HL-60 (cell line): Measurements from ENCODE around the gene ERCC6L2.

Source experiments
- DNase-seq, 2 experiments: peaks; one replicate each; pipeline ENCODE4 v3.0.0-alpha.2; 2010 to 2020; ENCODE audit warnings: low read depth in 1 of 2, low spot score in 1 of 2
- H3K27ac ChIP-seq: fragments of 250-450 bp; sonication (Bioruptor Pico); replicated peaks from 2 replicates; pipeline ENCODE4 v1.5.1; 2020; ENCODE audit warnings: mild to moderate bottlenecking, moderate library complexity
- H3K27me3 ChIP-seq: fragments of 250-450 bp; sonication (Bioruptor Pico); 2 replicates; pipeline ENCODE4 v1.5.1; 2021; ENCODE audit warnings: mild to moderate bottlenecking, moderate library complexity; ENCODE audit not compliant: insufficient read depth, poor library complexity, severe bottlenecking
- H3K4me3 ChIP-seq: replicated peaks from 2 replicates; pipeline ENCODE4 v1.5.1; 2011; ENCODE audit warnings: mild to moderate bottlenecking, control low read depth, low read length; ENCODE audit not compliant: insufficient read depth
- GABPA ChIP-seq: IDR thresholded peaks from 2 replicates; pipeline ENCODE4 v1.6.1; 2012; ENCODE audit warnings: low read depth
- POLR2AphosphoS5 ChIP-seq: IDR thresholded peaks from 2 replicates; pipeline ENCODE4 v1.6.1; 2012; ENCODE audit warnings: low read depth
- REST ChIP-seq: IDR thresholded peaks from 2 replicates; pipeline ENCODE4 v1.6.1; 2012; ENCODE audit warnings: low read depth; ENCODE audit not compliant: insufficient replicate concordance
- SPI1 ChIP-seq: IDR thresholded peaks from 2 replicates; pipeline ENCODE4 v1.6.1; 2012; ENCODE audit warnings: low read depth, mild to moderate bottlenecking, borderline replicate concordance
- TF ChIP-seq, protein P1 (sequence below): IDR thresholded peaks from one replicate; pipeline ENCODE4 v1.5.1; 2011; ENCODE audit warnings: low read length, control low read depth, inconsistent platforms; ENCODE audit not compliant: insufficient read depth

Gene ERCC6L2

GRCh38 chr9:95940265-95940664 is 64.8 kb downstream of the ERCC6L2 start:
- no peaks in the 10 kb centered on the region for H3K27me3 ChIP-seq
- no peak overlapping the region for H3K4me3 ChIP-seq
- no peak for DNase-seq

GRCh38 chr9:95942016-95942415 is 66.5 kb downstream of the ERCC6L2 start:
- no peaks in the 10 kb centered on the region for H3K27me3 ChIP-seq
- H3K4me3 ChIP-seq = no peak overlapping the region
- no peak for DNase-seq
- no peak overlapping the region for H3K27ac ChIP-seq
- TF ChIP-seq GABPA (no peak), REST (no peak), SPI1 (no peak), POLR2AphosphoS5 (no peak)
- TF ChIP-seq, protein P1, sequence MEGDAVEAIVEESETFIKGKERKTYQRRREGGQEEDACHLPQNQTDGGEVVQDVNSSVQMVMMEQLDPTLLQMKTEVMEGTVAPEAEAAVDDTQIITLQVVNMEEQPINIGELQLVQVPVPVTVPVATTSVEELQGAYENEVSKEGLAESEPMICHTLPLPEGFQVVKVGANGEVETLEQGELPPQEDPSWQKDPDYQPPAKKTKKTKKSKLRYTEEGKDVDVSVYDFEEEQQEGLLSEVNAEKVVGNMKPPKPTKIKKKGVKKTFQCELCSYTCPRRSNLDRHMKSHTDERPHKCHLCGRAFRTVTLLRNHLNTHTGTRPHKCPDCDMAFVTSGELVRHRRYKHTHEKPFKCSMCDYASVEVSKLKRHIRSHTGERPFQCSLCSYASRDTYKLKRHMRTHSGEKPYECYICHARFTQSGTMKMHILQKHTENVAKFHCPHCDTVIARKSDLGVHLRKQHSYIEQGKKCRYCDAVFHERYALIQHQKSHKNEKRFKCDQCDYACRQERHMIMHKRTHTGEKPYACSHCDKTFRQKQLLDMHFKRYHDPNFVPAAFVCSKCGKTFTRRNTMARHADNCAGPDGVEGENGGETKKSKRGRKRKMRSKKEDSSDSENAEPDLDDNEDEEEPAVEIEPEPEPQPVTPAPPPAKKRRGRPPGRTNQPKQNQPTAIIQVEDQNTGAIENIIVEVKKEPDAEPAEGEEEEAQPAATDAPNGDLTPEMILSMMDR = no peak

More at GRCh38 chr9:95940265-95940664, 64.8 kb downstream of the ERCC6L2 start:
- H3K27ac ChIP-seq = no peak overlapping the region
- TF ChIP-seq REST = no peak
- TF ChIP-seq, protein P1 = no peak
- no peak for TF ChIP-seq POLR2AphosphoS5
- no peak for TF ChIP-seq GABPA
- TF ChIP-seq SPI1 = no peak

DNA sequence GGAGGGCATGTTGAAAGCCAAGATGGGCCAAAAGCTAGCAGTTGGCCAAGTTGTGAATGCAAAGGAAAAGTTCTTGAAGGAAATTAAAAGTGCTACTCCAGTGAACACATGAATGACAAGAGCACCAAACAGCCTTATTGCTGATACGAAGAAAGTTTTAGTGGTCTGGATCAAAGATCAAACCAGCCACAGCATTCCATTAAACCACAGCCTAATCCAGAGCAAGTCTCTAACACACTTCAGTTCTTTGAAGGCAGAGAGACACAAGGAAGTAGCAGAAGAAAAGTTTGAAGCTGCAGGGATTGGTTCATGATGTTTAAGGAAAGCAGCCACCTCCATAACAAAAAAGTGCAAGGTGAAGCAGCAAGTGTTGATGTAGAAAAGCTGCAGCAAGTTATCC is 71.6 kb downstream of the ERCC6L2 start:
- no peak overlapping the region for H3K4me3 ChIP-seq
- TF ChIP-seq SPI1 (no peak), GABPA (no peak), REST (no peak), POLR2AphosphoS5 (no peak)
- TF ChIP-seq, protein P1 = no peak
- no peak overlapping the region for H3K27ac ChIP-seq

More for the DNA sequence above, 71.6 kb downstream of the ERCC6L2 start:
- H3K27me3 ChIP-seq = no peaks in the 10 kb centered on the region
- DNase-seq = no peak
